GM21737 (cell line): ENCODE results near the gene DMRTA2.

ENCODE experiments used
- ATAC-seq: cut with Tn5 transposase; IDR thresholded peaks from one replicate; pipeline ENCODE4 v1.9.1; 2021; ENCODE audit warnings: mild to moderate bottlenecking, moderate library complexity; ENCODE audit not compliant: unreplicated experiment

Gene DMRTA2

DNA sequence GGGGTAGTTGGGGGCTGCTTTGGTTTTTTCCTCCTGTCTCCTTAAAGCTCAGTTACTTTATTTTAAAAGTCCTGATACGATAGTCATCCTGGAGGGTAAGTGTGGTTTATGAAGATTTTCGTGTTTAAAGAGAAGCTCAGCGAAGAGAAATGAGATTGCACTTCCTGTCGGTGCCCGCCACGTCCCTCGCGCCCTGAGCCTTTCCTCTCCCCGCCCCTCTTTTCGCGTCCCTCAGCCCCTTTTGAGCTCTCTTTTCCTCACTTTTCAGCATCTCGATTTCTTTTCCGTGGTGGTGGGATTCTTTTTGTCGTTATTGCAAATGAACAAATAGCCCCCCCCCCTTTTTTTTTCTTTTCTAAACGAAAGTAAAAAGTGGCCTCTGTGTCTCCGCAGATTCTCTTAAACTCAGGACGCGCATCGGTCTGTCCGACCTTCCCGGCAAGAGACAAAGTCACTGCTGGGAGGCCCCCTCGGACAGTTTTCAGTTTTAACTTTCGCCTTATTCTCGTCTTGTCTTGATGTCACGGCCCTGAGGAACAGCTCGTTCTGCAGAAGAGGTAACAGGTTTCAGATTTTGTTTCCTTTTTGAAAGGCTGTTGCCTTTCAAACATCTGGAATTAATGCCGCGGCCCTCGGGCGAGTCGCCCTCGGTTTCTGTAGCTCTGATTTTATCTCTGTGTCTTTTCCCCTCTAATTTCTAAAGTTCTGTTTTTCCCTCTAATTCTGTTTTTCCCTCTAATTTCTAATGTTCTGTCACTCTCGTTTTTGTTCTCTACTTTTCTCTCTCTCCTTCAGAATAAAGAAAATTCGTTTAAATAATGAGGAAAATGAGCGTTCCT, 1.0 kb upstream of the DMRTA2 start:
- ATAC-seq, result no peak

DNA sequence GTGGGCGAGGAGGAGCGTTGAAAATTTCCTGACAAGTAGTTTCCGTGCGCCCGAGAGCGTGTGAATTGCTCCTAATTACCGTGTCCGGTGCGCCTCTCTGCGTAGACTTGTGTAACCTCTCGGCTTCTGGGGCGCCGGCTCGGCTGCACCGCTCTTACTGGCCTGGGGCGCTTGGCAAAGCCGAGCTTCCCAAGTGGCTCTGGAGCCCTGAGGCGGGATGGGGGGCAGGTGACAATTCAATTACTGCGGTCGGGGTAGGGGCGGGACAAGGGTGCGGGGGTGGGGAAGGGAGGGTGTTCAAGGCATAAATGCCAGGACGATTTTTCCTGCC, 392 bp upstream of the DMRTA2 start:
- no peak for ATAC-seq

DNA sequence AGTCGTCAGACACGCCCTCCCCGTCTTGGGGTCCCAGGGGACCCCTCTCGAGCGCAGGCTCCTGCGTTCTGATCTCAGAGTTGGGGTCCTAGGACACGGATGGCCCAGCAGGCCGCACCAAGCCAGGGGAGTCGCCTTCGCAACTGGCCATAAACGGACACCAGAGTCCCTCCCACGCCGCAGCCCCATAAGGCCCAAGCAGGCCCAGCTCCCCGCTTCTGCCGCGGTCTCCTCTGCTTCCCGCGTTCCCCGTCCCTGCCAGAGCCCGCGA, 633 bp downstream of the DMRTA2 start:
- no peak for ATAC-seq

DNA sequence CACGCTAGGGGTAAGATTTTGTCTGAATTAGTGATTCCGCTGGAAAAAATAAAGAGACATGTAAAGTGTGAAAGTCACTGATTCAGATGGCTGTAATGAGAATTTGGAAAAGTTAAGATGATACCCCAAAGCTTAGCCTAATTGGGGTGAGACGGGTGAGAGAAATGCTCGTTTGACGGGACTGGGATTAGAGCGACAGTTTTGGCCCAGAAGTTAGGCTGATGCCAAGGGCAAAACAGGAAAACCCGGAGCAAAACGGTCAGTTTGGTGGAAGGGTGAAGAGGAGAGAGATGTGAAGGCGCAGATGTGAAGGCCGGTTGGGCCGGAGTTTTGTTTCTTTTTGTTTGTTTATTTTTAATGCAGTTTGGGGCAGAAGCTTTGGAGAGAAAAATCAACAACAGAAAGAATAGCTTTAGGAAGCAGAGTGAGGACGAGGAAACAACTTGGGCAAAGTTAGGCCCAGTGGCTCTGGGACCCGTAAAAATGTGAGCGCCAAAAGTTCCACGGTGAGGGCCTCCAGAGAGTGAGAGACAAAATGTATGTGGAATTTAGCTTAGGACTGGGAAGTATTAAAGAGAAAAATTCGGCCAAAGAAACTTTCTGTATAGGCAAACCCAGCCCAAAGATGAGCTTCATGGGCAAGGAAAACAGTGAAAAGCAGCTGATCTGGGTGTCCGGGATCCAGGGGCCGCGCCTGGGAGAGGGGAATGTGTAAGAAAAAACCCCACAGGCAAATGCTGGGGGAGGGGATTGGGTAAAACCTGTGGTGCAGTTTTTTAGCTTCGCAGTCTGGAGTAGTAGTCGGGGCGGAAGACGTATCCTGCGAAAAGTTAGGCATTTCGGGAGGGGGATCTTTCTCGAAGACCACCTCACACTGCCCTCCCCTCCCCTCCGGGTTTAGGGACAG, 1.2 kb downstream of the DMRTA2 start:
- no peak for ATAC-seq

DNA sequence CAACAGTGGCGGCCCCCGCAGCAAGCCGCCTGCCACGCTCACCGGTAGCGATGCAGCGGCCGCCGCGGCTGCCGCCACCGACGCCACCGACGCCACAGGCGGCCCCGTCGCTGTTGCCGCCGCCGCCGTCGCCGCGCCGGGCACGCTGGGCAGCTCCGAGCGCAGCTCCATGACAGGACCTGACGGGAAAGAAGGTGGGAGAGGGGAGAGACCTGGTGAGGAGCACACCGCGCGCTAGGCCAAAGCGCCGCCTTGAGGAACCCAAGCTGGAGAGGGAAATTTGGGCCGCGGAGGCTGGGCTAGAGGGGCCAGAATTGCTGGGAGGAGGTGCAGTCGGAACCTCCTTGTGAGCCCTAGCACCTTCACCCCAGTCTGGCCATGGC, 1.9 kb downstream of the DMRTA2 start:
- no peak for ATAC-seq

DNA sequence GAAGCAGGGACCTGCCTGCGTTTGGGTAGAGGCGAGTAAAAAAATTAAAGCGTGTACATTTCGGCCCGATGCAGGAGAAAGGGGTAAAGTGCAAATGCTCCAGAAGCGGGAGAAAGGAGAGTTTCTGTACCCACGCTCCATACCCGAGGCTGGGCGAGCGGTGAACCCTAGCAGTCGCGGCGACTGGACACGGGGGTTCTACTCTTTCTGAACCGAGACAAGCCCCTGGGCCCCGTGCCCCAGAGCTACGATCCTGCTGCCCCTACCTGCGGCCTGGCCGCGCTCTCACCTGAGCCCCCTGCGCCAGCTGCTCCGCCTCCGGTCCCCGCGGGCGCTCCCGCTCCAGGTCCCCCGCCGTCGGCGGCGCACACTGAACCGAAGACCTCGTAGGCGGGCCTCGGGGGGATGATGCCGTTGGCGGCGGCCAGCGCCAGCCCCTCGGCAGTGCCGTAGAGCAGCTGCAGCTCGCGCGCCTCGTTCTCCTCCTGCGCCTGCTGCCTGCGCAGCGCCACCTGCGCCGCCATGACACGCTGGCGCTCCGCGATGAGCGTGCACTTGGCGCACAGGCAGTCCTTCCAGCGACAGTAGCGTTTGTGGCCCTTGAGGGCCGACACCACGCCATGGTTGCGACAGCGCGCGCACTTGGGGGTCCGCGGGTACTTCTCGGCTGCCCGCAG, 2.4 kb downstream of the DMRTA2 start:
- ATAC-seq, result no peak

DNA sequence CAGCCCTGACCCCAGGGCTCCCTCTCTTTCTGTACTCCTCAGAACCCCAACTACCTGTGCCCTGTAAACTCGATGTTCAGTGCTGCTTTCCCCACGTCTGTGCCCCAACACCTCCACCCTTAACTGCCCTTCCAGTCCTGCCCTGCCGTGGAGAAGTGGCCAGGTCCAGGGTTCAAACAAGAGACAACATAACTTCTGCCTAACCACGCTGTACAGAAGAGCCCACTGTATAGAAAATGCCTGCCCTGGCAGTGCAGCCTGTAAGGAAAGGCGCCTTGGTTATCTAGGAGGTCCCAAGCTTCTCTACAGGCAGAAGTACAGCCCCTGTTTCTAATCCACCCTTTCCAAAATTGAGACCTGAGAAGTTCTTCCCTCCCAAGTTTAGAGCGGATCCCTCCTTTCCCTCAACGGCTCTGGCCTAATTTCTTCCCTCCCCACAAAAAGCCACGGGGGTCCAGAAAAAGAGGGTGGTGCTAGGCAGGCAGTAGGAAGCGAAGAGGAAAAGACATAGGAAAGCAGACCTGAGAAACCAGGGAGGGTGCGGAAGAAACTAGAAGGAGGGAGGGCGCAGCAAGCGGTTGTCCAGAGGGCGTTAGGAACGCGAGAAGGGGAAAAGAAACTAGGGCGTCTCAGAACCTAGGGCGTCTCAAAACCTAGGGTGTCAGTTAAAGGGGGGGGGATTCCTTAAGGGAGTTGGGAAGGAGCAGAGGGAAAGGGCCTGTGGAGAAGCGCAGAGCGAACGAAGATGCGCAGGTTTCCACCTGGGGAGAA, 3.2 kb downstream of the DMRTA2 start:
- no peak for ATAC-seq

DNA sequence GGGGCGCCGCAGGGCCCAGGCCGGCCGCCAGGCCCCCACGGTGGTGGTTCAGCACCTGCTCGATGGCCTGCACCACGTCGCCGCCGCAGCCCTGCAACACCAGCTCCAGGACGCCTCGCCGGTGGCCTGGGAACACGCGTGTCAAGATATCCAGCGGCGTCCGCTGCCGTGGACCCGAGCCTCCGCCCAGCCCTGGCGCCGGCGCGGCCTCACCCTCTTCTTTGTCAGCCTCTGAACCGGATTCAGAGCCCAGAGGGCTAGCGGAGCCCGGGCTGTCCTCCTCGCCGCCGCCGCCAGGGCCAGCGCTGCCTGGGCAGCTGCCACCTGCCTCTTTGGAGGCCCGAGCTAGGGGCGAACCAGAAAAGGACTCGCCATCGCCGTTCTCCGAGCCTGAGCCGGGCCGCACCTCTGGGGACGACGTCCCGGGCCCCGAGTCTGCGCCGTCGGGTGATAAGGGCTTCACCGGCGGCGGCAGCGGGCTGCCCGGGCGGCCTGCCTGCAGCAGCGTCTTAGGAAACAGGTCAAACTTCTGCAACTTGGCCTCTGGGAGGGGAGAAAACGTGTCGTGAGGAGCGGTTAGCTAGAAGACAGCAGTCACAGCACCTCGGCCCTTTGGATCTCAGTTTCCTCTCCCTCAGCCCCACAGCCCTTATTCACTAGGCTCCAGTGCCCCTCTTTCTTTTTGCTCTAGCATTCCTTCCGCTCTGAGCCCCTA, 3.9 kb downstream of the DMRTA2 start:
- no peak for ATAC-seq

DNA sequence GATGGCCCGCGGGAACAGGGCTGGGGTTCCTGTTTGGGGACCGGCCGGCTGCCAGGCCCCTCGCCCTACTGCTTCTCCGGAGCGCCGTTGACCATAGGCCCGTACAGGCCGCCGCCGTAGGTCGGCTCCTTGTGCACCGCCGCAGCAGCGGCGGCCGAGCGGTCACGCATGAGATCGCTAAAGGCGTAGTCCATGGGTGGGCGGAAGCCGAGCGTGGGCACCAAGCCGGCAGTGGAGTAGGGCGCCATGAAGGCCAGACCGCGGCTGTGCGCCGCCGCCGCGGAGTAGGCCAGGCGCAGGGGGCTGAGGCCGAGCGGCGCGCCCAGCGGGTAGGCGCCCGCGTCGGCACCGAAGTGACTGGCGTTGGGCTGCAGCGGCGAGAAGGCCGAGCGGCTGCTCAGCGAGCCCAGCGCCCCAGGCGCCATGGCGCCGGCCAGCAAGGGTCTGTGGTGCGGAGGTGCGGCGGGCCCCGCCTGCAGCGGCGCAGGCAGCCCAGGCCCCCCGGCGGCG, 4.6 kb downstream of the DMRTA2 start:
- no peak for ATAC-seq

DNA sequence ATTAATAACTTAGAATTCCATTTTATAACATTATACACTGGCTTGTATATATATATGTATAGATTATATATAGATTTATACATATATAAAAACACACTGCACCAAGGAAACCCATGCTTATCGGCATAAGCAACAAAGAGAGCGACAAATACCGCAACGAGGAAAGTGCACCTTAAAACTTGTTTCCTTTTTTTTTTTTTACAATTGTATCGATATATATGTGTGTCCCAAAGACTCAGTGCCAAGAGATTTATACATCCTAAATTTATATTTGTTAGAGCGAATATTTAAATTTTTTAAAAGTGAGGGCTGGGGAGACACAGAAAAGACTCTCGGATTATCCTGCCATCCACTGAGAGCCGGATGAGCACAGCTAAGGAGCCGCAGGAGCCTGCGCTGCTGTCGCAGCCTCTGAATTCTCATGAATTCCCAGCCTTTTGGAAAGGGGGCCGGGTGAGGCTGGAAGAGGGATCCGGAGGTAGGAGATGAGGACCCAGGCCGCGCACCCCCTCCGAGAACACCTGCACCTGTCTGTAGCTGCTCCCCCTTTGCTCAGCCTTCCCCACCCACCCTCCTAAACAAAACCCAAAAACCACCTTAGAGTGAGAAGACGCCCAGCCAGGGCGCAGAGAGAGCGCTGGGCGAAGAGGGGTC, 5.2 kb downstream of the DMRTA2 start:
- ATAC-seq, result no peak

DNA sequence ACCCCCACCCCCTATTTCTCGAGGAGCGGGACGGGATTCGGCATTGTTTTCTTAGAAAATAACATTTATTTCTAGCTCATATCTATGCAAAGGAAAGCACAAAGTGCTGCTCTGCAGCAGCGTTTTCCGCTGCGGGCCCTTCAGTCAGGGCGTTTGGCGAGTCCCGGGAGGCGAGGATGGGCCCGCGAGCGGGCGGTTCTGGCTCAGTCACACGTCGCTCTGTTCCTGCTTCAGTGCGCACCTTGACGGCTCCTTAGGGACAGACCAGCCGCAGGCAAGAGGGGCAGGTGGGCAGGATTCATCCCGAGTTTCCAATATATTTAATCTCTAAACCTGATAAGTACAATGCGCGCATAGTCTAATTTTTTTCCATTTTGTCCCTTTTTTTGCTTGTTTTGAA, 5.7 kb downstream of the DMRTA2 start:
- ATAC-seq, result no peak

DNA sequence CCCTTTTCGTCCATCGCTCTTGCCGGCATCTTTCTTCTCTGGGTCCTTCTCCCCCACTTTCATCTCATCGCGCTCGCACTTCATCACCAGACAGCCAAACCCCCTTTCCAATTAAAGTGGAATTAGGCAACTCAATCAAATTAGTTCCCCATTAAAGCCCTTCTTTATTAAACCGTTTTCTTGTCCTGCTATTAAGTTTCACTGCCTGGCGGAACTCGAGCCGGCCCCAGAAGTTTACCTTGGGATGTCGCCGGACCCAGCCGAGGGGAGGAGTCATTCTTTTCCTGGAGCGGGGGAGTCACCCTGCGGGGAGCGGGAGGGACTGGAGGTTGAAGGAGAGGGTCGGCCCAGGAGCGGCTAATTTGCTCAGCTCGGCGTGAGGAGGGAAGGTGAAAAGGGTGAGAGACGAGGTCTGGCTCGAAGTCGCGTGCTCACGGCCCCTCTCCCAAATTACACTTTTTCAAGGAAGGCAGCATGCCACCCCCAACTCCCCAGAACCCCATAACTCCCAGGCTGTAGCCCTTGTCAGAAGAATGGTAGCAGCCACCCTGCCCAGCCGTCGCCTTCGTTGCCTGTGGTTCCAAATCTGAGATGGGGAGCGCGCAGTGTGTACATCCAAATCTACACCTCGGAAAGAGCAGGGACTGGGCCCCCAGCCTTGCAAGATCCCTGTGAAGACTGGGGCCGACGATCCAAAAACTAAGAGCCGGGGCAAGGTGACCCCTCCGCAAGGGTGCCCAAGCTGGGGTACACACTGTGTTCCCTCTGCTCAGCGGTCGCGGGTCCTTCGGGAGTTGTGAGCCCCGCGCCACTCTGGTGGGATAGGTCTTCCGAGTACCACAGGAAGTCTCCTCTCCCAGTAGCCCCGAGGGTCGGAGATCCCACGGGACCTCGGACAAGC, 6.4 kb downstream of the DMRTA2 start:
- no peak for ATAC-seq

DNA sequence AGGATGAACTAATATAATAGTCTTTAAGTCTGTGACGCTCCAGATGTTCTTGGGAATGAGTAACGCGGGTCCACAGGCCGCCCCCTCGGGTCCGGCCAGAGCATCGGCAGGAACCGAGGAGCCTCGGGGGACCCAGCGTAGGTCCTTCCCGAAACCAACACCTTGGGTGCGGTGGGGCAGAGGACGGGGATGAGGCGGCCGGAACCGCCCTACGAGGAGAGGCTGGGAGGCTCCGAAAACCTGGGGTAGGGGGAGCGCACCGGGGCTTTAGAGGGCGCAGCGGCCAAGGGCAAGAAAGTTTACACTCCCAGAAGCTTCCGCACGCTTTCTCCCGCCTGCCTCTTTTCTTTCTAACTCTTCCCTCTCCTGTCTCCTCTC, 7.1 kb downstream of the DMRTA2 start:
- no peak for ATAC-seq

DNA sequence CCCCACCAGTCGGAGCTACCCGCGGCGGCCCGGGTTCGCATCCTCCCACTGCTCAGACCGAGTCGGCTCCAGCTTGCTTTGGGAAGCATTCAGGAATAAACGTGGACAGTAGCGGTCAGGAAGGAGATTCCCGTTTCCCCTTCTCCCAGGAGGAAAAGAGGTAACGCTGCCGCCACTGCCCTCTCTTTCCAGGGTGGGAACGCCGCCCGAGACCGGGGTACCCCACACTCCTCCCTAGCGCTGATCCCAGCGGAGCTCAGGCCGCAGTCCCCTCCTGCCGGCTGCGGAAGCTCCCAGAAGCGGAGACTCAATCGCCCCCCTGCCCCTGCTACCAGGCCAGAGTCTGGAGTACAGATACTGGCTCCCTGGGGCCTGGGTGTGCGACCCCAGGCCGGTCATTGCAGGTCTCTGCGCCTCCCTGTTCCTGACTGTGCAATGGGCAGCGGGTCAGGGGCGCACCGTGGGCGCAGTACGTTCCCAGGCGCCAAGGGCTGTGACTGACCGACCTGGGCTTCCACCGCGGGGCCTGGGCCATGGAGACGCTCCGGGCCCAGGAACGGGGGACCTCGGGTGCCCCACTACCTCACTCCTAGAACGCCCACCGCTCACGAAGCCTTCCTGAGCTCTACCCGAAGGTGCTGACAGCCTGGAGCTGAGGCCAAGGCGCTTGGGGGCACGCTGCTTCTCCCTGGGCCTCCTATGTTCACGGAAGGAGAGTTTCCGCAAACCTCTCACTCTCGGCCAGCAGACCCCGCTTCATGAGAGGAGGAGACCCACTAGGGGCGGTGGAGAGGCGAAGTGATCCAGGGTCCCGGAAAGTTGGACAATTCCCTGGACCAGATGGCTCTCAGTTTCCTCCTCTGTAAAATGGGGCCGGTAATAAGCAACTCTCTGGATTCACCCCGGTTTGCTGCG, 7.8 kb downstream of the DMRTA2 start:
- ATAC-seq, result no peak

DNA sequence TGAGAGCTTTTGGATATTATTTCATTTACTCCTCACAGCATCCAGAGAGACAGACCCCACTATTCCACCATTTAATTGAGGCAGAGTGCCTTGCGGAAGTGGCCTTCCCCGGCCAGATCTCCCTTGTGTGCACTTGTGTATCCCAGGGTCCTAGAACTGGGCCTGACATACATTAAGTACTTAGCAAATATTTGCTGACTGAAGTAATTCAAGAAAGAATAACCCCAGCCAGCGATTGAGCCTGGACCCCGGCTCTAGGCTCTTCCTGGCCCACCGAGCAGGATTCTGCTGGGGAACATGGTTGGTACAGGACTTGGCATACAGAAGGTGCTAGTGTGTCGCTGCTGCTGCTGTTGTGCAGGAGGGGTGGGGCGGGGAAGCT, 8.4 kb downstream of the DMRTA2 start:
- no peak for ATAC-seq

DNA sequence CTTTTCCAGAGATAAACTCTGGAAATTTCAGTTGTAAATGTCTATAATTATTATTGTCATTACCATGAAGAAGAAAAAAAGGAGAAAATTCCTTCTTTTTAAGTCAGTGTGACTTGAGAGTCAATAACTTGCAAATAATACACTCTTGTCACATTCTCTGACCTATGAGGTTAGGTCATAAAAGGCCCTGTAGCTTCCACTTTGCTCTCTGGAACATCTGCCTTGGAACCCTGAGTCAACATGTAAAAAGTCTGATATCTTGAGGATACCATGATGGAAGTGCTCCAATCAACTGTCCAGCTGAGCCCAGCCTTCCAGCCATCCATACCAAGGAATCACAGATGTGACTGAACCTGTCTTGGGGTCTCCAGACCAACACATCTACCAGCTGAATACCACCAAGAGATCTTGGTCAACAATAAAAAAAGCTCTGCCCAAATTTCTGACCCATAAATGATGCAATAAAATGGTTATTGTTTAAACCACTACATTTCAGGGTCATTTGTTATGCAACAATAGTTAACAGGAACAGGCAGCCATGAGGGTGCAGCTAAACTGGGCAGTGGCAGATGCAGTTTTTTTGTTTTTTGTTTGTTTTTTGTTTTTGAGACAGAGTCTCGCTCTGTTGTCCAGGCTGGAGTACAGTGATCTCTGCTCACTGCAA, 10.3 kb downstream of the DMRTA2 start:
- ATAC-seq, result no peak

DNA sequence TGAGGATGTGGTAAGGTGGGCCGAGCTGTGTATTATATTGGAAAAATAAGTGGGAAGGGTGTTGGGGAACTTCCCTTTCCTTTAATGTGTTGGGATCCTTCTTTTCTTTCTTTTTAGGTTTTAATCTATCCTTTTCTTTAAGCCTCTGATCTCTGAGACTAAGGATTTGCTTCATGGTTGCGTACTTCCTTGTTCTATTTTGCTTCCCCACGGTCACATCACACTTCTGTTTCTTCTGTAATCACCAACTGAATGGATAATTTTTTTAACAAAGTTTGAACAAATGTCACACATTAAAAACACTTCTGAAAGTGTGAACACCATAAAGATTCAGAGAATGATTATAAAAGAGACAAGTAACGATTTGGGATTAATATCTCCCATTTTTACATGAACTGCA, 17.4 kb downstream of the DMRTA2 start:
- ATAC-seq, result no peak
